GM19023 (cell line): ENCODE data around the gene PIPOX.

Experiments used
- ATAC-seq: cut with Tn5 transposase; IDR thresholded peaks from one replicate; pipeline ENCODE4 v1.9.1; 2021; ENCODE audit warnings: mild to moderate bottlenecking, moderate library complexity; ENCODE audit not compliant: unreplicated experiment

The PIPOX gene

GRCh38 chr17:29094101-29094708 lies 51.3 kb downstream of the PIPOX start:
- no peak for ATAC-seq

GRCh38 chr17:29095439-29095838 lies 52.5 kb downstream of the PIPOX start:
- no peak for ATAC-seq

- ATAC-seq: no peak
These were observed 53.2 kb downstream of the PIPOX start for GRCh38 chr17:29096094-29096493.

GRCh38 chr17:29099527-29099926 lies 56.6 kb downstream of the PIPOX start:
- no peak for ATAC-seq

GRCh38 chr17:29100296-29100695 lies 57.4 kb downstream of the PIPOX start:
- ATAC-seq: no peak

- no peak for ATAC-seq
These were observed 59.1 kb downstream of the PIPOX start for GRCh38 chr17:29102046-29102445.

GRCh38 chr17:29102741-29103181 lies 59.8 kb downstream of the PIPOX start:
- no peak for ATAC-seq

- no peak for ATAC-seq
These were observed 60.4 kb downstream of the PIPOX start for GRCh38 chr17:29103341-29103740.
